Measurements from ENCODE around the gene ZAP70. TPM values are rescaled to one million over a fixed set of nuclear protein-coding genes. Genes with fewer than 3 reads are reported as not detected.

ZAP70 gene
- total and polyA plus RNA-seq, 2 donors from 2014 or later: 0.37 to 15.0 TPM

GRCh38 chr2:97763176-97763845, 49.9 kb downstream of the ZAP70 start:
- DNase-seq: peak in 1 of 5 donors; percentile 69
- H3K4me3 ChIP-seq (ENCODE audit: low read length in 3 of 3): no peak overlapping the region
- FAIRE-seq: no peak
- no peak for TF ChIP-seq CTCF (IDR thresholded peaks at IDR 0.05; ENCODE audit: borderline replicate concordance, extremely low read depth, insufficient read depth)
- H3K36me3 ChIP-seq (ENCODE audit: control insufficient read depth in 2 of 3, insufficient read depth in 3 of 3, low read length in 3 of 3): peaks cover 2 to 52% (median 43%) of the 10 kb centered on the region in 3 donors
- no peaks in the 10 kb centered on the region for H3K27me3 ChIP-seq (ENCODE audit: control insufficient read depth, insufficient read depth, low read length)
- H3K9me3 ChIP-seq (ENCODE audit: control insufficient read depth in 2 of 3, insufficient read depth in 1 of 3, low read length in 3 of 3): no peaks in the 10 kb centered on the region
- no peak overlapping the region for H3K9ac ChIP-seq (ENCODE audit: low read length in 3 of 3)
- no peak overlapping the region for H3K27ac ChIP-seq (ENCODE audit: low read depth in 2 of 2, low read length in 2 of 2)
- intact Hi-C loops (cut with DNase I): no loop called here
- H3K4me1 ChIP-seq (ENCODE audit: control insufficient read depth in 2 of 3, insufficient read depth in 2 of 3, low read depth in 1 of 3, low read length in 3 of 3): no peaks in the 10 kb centered on the region

- H3K9ac ChIP-seq (ENCODE audit: low read length in 3 of 3): no peak overlapping the region
- no peak overlapping the region for H3K4me3 ChIP-seq (ENCODE audit: low read length in 3 of 3)
- no peak for TF ChIP-seq CTCF (IDR thresholded peaks at IDR 0.05; ENCODE audit: borderline replicate concordance, extremely low read depth, insufficient read depth)
- H3K4me1 ChIP-seq (ENCODE audit: control insufficient read depth in 2 of 3, insufficient read depth in 2 of 3, low read depth in 1 of 3, low read length in 3 of 3): no peaks in the 10 kb centered on the region
- DNase-seq: no peak
- no peak overlapping the region for H3K27ac ChIP-seq (ENCODE audit: low read depth in 2 of 2, low read length in 2 of 2)
- peaks cover 0 to 40% (median 34%) of the 10 kb centered on the region in 3 donors for H3K36me3 ChIP-seq (ENCODE audit: control insufficient read depth in 2 of 3, insufficient read depth in 3 of 3, low read length in 3 of 3)
- H3K27me3 ChIP-seq (ENCODE audit: control insufficient read depth, insufficient read depth, low read length): no peaks in the 10 kb centered on the region
- intact Hi-C loops (cut with DNase I): no loop called here
- no peak for FAIRE-seq
- no peaks in the 10 kb centered on the region for H3K9me3 ChIP-seq (ENCODE audit: control insufficient read depth in 2 of 3, insufficient read depth in 1 of 3, low read length in 3 of 3)
Measured at GRCh38 chr2:97764559-97765263, 51.3 kb downstream of the ZAP70 start.

DNA sequence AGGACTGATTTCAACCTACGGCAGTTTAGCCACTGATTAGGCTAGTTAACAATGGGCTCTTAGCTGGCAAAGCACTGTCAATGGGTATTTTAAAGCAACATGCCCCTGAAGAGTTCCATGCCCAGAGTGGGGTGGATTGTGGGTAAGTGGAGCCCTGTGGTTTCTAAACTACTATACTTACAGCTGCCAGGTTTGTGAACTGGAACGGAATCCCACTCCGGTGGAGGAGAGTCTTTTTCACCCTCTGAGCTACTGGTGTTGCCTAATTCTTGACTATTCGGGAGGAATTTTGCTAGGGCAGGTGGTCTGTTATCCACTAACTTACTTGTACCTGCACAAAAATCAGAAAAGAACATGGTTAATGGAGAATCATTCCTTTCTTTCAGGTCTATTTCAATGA, 52.6 kb downstream of the ZAP70 start:
- H3K27me3 ChIP-seq (ENCODE audit: control insufficient read depth, insufficient read depth, low read length): no peaks in the 10 kb centered on the region
- H3K9me3 ChIP-seq (ENCODE audit: control insufficient read depth in 2 of 3, insufficient read depth in 1 of 3, low read length in 3 of 3): no peaks in the 10 kb centered on the region
- no peaks in the 10 kb centered on the region for H3K4me1 ChIP-seq (ENCODE audit: control insufficient read depth in 2 of 3, insufficient read depth in 2 of 3, low read depth in 1 of 3, low read length in 3 of 3)
- peaks cover 0 to 29% (median 28%) of the 10 kb centered on the region in 3 donors for H3K36me3 ChIP-seq (ENCODE audit: control insufficient read depth in 2 of 3, insufficient read depth in 3 of 3, low read length in 3 of 3)
- no peak overlapping the region for H3K9ac ChIP-seq (ENCODE audit: low read length in 3 of 3)
- H3K27ac ChIP-seq (ENCODE audit: low read depth in 2 of 2, low read length in 2 of 2): no peak overlapping the region
- intact Hi-C loops (cut with DNase I): no loop called here
- FAIRE-seq (no peak), DNase-seq (no peak)
- no peak for TF ChIP-seq CTCF (IDR thresholded peaks at IDR 0.05; ENCODE audit: borderline replicate concordance, extremely low read depth, insufficient read depth)
- no peak overlapping the region for H3K4me3 ChIP-seq (ENCODE audit: low read length in 3 of 3)
